Sigmoid colon (tissue), 7 donors: ENCODE measurements around the gene STX2. TPM values are rescaled to one million over a fixed set of nuclear protein-coding genes. Genes with fewer than 3 reads are reported as not detected.

Experiments
- DNase-seq: peaks from one replicate; pipeline ENCODE4 v3.0.0-alpha.2; 2019
- H3K27ac ChIP-seq, 4 donors: fragments of 200-600 bp; sonication (generic); one replicate each; pipeline ENCODE4 v1.5.1; 2016 to 2019; ENCODE audit warnings: mild to moderate bottlenecking in 1 of 4
- H3K27me3 ChIP-seq, 3 donors: fragments of 200-600 bp; sonication (generic); one replicate each; pipeline ENCODE4 v1.5.1; 2019; ENCODE audit warnings: mild to moderate bottlenecking in 1 of 3
- H3K36me3 ChIP-seq, 4 donors: fragments of 200-600 bp; sonication (generic); one replicate each; pipeline ENCODE4 v1.5.1; 2016 to 2019
- H3K4me1 ChIP-seq, 4 donors: fragments of 200-600 bp; sonication (generic); one replicate each; pipeline ENCODE4 v1.5.1; 2017 to 2019
- H3K4me3 ChIP-seq, 4 donors: fragments of 200-600 bp; sonication (generic); one replicate each; pipeline ENCODE4 v1.5.1; 2017 to 2019; ENCODE audit warnings: mild to moderate bottlenecking in 2 of 4, moderate library complexity in 1 of 4
- H3K9me3 ChIP-seq, 4 donors: fragments of 200-600 bp in 3 of 4; sonication (generic) in 3 of 4; one replicate each; pipeline versions ENCODE4 v1.5.1 to v1.6.1; 2013 to 2019
- EP300 ChIP-seq, 4 donors: sonication (generic); formaldehyde crosslinking; IDR thresholded peaks; one replicate each; pipeline ENCODE4 v1.6.1; 2017; ENCODE audit warnings: antibody characterized with exemption in 4 of 4
- POLR2A ChIP-seq, 2 donors: fragments of 450-650 bp; IDR thresholded peaks; one replicate each; pipeline ENCODE4 v1.6.1; 2016; ENCODE audit warnings: antibody characterized with exemption in 2 of 2, mild to moderate bottlenecking in 2 of 2, moderate library complexity in 2 of 2
- POLR2AphosphoS5 ChIP-seq, 4 donors: sonication (generic); formaldehyde crosslinking; IDR thresholded peaks; one replicate each; pipeline ENCODE4 v1.6.1; 2017; ENCODE audit warnings: antibody characterized with exemption in 4 of 4
- WGBS, 2 donors: extraction: QIAGEN DNeasy Blood & Tissue Kit; methylation state at CpG; one replicate each; pipeline ENCODE4 v1.1.7; 2013; 5-methylcytosine and 5-hydroxymethylcytosine counted together
- intact Hi-C: fragments of 100-400 bp; cut with DNase I; formaldehyde crosslinking; loops from one replicate; pipeline ENCODE4 v1.15.1; 2023
- polyA plus RNA-seq, 3 donors: library from polyadenylated mRNA; stranded (reverse); fragments of 200-250 nt; gene quantifications; one replicate each; pipeline ENCODE4 v1.2.3, GENCODE V29; 2013
- total RNA-seq, 4 donors: library from RNA; depleted of rRNA; stranded (reverse); fragments of >200 nt; gene quantifications; one replicate each; pipeline ENCODE4 v1.1.0, GENCODE V29; 2016
- TF ChIP-seq, protein P1 (sequence below), 4 experiments: fragments of 450-650 bp in 3 of 4; fragments of 200-600 bp in 1 of 4; IDR thresholded peaks; one replicate each; pipeline ENCODE4 v1.5.1; 2016 to 2019; ENCODE audit warnings: antibody characterized with exemption in 4 of 4, mild to moderate bottlenecking in 3 of 4, moderate library complexity in 2 of 4
- donor health status: healthy with polysubstance abuse.
- donor health status: Bipolar disorder and iron deficiency.
- donor health status: healthy.

The STX2 gene
- total and polyA plus RNA-seq, 7 donors: 2.8 to 61.2 (median 39.2) TPM

DNA sequence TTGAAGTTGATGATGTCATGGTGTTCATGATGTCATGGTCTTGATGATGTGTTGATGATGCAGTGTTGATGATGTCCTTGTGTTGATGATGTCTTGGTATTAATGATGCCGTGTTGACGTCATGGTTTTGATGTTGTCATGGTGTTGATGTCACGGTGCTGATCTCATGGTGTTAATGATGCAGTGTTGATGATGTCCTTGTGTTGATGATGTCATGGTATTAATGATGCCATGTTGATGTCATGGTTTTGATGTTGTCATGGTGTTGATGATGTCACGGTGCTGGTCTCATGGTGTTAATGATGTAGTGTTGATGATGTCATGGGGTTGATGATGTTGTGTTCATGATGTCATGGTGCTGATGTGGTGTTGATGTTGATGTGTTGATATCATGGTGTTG lies 75.0 kb downstream of the STX2 start:
- no peak overlapping the region for H3K27ac ChIP-seq
- H3K4me3 ChIP-seq: no peak overlapping the region
- 96 to 98% methylated on average over 4 of the region's 4 CpGs for WGBS, 2 donors
- peaks cover 0 to 26% (median 8%) of the 10 kb centered on the region in 3 donors for H3K27me3 ChIP-seq
- intact Hi-C loops: no loop called here
- no peaks in the 10 kb centered on the region for H3K9me3 ChIP-seq
- TF ChIP-seq POLR2AphosphoS5 (IDR thresholded peaks at IDR 0.05) (no peak), POLR2A (IDR thresholded peaks at IDR 0.05) (no peak), EP300 (IDR thresholded peaks at IDR 0.05) (no peak)
- TF ChIP-seq, protein P1, sequence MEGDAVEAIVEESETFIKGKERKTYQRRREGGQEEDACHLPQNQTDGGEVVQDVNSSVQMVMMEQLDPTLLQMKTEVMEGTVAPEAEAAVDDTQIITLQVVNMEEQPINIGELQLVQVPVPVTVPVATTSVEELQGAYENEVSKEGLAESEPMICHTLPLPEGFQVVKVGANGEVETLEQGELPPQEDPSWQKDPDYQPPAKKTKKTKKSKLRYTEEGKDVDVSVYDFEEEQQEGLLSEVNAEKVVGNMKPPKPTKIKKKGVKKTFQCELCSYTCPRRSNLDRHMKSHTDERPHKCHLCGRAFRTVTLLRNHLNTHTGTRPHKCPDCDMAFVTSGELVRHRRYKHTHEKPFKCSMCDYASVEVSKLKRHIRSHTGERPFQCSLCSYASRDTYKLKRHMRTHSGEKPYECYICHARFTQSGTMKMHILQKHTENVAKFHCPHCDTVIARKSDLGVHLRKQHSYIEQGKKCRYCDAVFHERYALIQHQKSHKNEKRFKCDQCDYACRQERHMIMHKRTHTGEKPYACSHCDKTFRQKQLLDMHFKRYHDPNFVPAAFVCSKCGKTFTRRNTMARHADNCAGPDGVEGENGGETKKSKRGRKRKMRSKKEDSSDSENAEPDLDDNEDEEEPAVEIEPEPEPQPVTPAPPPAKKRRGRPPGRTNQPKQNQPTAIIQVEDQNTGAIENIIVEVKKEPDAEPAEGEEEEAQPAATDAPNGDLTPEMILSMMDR (IDR thresholded peaks at IDR 0.05): no peak
- no peaks in the 10 kb centered on the region for H3K36me3 ChIP-seq
- no peaks in the 10 kb centered on the region for H3K4me1 ChIP-seq
- DNase-seq: peak; percentile 2

DNA sequence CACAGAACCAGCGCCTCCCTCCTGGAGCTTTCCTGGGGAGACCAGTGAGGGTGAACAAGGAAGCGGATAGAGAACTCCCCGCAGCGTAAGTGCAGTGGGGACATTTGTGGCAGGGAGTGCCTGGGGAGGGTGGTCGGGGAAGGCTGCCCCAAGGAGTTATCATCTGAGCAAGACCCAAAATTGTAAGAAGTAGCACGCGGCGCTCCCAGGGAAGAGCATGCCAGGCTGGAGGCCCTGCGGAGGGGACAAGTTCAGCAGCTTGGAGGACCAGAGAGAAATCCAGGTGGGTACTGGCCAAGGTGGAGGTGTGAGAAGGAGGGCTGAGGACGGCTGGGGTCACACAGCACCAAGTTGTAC lies 76.8 kb downstream of the STX2 start:
- 41 to 61% methylated on average over 10 of the region's 10 CpGs for WGBS, 2 donors
- H3K4me1 ChIP-seq: no peaks in the 10 kb centered on the region
- H3K9me3 ChIP-seq: no peaks in the 10 kb centered on the region
- intact Hi-C loops: no loop called here
- peaks cover 0 to 26% (median 8%) of the 10 kb centered on the region in 3 donors for H3K27me3 ChIP-seq
- peak; percentile 61 for DNase-seq
- TF ChIP-seq POLR2AphosphoS5 (IDR thresholded peaks at IDR 0.05) (no peak), POLR2A (IDR thresholded peaks at IDR 0.05) (no peak), EP300 (IDR thresholded peaks at IDR 0.05) (no peak)
- TF ChIP-seq, protein P1 (IDR thresholded peaks at IDR 0.05): no peak
- no peak overlapping the region for H3K27ac ChIP-seq
- no peaks in the 10 kb centered on the region for H3K36me3 ChIP-seq
- no peak overlapping the region for H3K4me3 ChIP-seq

DNA sequence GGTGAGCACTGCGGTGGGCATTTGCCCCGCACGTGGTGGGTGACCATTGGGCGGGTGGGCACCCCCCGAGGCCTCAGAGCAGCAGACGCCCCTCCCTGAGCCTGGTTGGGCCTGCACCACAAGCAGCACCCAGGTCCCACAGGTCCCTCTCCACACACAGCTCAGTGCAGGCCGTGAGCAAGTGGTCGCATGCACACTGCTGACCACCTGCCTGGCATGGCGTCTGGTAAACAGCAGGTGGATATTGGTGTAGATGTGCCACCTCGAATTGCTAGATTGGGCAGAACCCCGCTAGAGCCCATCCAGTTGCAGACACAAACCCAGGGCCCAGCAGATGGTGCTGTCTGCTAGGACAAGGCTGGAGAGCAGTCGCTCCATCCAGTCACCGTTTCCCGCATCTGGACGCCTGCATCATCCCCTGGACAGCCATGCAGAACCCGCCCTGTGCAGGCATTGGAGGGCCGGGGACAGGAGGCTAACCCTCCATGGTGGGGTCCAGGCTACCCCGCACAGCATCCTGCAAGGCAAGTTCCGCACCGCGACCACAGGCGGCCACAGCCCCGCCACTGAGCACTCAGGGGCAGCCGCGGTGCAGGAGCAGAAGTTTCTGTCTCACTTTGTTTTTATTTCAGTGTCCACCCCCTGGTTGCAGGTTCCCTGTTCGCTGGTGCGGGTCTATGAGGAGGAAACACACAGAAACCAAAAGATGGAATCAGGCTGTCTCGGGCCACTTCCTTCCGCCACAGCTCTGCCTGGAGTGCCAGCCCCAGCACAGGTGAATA lies 77.3 kb downstream of the STX2 start:
- no peaks in the 10 kb centered on the region for H3K4me1 ChIP-seq
- intact Hi-C loops: no loop called here
- WGBS, 2 donors: 27 to 32% methylated on average over 29 of the region's 29 CpGs
- H3K27ac ChIP-seq: no peak overlapping the region
- no peak overlapping the region for H3K4me3 ChIP-seq
- no peaks in the 10 kb centered on the region for H3K36me3 ChIP-seq
- no peak for TF ChIP-seq POLR2AphosphoS5 (IDR thresholded peaks at IDR 0.05)
- TF ChIP-seq, protein P1 (IDR thresholded peaks at IDR 0.05): peak in 1 of 4 experiments; percentile 16
- no peak for TF ChIP-seq POLR2A (IDR thresholded peaks at IDR 0.05)
- no peak for TF ChIP-seq EP300 (IDR thresholded peaks at IDR 0.05)
- no peaks in the 10 kb centered on the region for H3K9me3 ChIP-seq
- peaks cover 0 to 26% (median 8%) of the 10 kb centered on the region in 3 donors for H3K27me3 ChIP-seq
- peak; percentile 57 for DNase-seq

DNA sequence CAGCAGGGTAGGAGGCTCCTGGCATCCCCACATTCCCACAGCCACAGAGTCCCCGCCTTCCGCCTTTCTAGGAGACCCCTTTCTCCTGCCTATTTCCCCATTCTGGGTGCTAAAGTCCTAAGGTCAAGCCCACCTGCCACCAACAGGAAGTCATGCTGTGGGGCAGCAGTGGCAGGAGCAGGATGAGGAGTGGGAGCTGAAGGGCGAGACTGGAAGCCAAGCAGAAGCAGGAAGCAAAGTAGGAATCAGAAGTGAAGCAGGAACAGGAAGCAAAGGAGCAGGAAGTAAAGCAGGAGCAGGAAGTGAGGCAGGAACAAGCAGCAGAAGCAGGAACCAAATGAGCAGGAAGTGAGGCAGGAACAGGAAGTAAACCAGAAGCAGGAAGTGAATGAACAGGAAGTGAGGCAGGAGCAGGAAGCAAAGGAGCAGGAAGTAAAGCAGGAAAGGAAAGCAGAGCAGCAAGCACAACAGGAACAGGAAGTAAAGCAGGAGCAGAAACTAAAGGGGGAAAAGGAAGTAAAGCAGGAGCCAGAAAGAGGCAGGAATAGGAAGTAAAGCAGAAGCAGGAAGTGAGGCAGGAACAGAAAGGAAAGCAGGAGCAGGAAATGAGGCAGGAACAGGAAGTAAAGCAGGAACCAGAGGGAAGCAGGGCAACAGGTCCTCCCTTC lies 84.7 kb downstream of the STX2 start:
- no peaks in the 10 kb centered on the region for H3K4me1 ChIP-seq
- TF ChIP-seq, protein P1 (IDR thresholded peaks at IDR 0.05): no peak
- TF ChIP-seq POLR2A (IDR thresholded peaks at IDR 0.05) (no peak), EP300 (IDR thresholded peaks at IDR 0.05) (no peak), POLR2AphosphoS5 (IDR thresholded peaks at IDR 0.05) (no peak)
- H3K9me3 ChIP-seq: peaks cover 0 to 4% (median 0%) of the 10 kb centered on the region in 4 donors
- peak; percentile 13 for DNase-seq
- H3K36me3 ChIP-seq: no peaks in the 10 kb centered on the region
- H3K27ac ChIP-seq: no peak overlapping the region
- no peak overlapping the region for H3K4me3 ChIP-seq
- intact Hi-C loops: no loop called here
- 91 to 95% methylated on average over 3 of the region's 3 CpGs for WGBS, 2 donors
- H3K27me3 ChIP-seq: peaks cover 0 to 14% (median 0%) of the 10 kb centered on the region in 3 donors
